Mucosa of descending colon (tissue), 3 donors: ENCODE data around the gene ADGRG1. TPM values are rescaled to one million over a fixed set of nuclear protein-coding genes. Genes with fewer than 3 reads are reported as not detected.
A peak's percentile ranks its signal among the peaks of the same experiment; 100 is the strongest.

ENCODE experiments used
- ATAC-seq: fragments of 200-7000 bp; cut with Tn5 transposase; one replicate; pipeline ENCODE4 v1.9.1; 2020; ENCODE audit warnings: mild to moderate bottlenecking, moderate library complexity
- DNase-seq, 3 donors: peaks; one replicate each; pipeline ENCODE4 v3.0.0-alpha.2; 2020
- H3K36me3 ChIP-seq: fragments of 200-600 bp; one replicate; pipeline ENCODE4 v1.8.0; 2021; ENCODE audit warnings: low read depth, mild to moderate bottlenecking
- H3K4me1 ChIP-seq: fragments of 200-600 bp; one replicate; pipeline ENCODE4 v1.8.0; 2021; ENCODE audit warnings: low read depth, mild to moderate bottlenecking
- H3K4me3 ChIP-seq: fragments of 200-600 bp; one replicate; pipeline ENCODE4 v1.8.0; 2021; ENCODE audit warnings: mild to moderate bottlenecking
- H3K9me3 ChIP-seq: fragments of 200-600 bp; one replicate; pipeline ENCODE4 v1.8.0; 2021; ENCODE audit warnings: mild to moderate bottlenecking
- CTCF ChIP-seq: fragments of 200-600 bp; IDR thresholded peaks from one replicate; pipeline ENCODE4 v1.8.0; 2022; ENCODE audit warnings: antibody characterized with exemption, mild to moderate bottlenecking
- intact Hi-C, 2 donors: fragments of 100-400 bp; cut with DNase I in 1 of 2; cut with micrococcal nuclease in 1 of 2; formaldehyde crosslinking; loops; one replicate each; pipeline versions ENCODE4 v1.11.0 to v1.11.1; 2022; cut with DNase I, micrococcal nuclease
- total RNA-seq, 3 donors: library from RNA; stranded (reverse); fragmentation: NEBNext Ultra II Directional in 2 of 3; extraction: Animal tissue kit (Norgen Biotek cat#: 25700) in 2 of 3; gene quantifications; one replicate each; pipeline versions ENCODE4 v1.2.1 to v1.2.4, GENCODE V29; 2021 to 2023
- donor health status: DM: no; HTN: no; CAD: no; lungs with moderate emphysema.
- donor health status: DM: no; HTN: no; CAD: no.
- donor health status: DM: no; HTN: yes; CAD: no.

ADGRG1 gene
- total RNA-seq, 3 donors from 2014 or later = 37.0 to 104 (median 98.4) TPM

GRCh38 chr16:57688487-57688986, 60.1 kb downstream of the ADGRG1 start:
- H3K4me1 ChIP-seq = no peaks in the 10 kb centered on the region
- no peaks in the 10 kb centered on the region for H3K9me3 ChIP-seq
- ATAC-seq (no peak), DNase-seq (no peak)
- H3K4me3 ChIP-seq = no peak overlapping the region
- TF ChIP-seq CTCF = no peak
- intact Hi-C loops = no loop called here
- no peaks in the 10 kb centered on the region for H3K36me3 ChIP-seq

- no peaks in the 10 kb centered on the region for H3K36me3 ChIP-seq
- intact Hi-C loops = no loop called here
- peak; percentile 15 for ATAC-seq
- TF ChIP-seq CTCF = no peak
- DNase-seq = no peak
- H3K4me3 ChIP-seq = no peak overlapping the region
- H3K9me3 ChIP-seq = no peaks in the 10 kb centered on the region
- H3K4me1 ChIP-seq = no peaks in the 10 kb centered on the region
Measured at GRCh38 chr16:57688987-57689761, 60.7 kb downstream of the ADGRG1 start.

- Histone ChIP-seq H3K4me3 (no peak overlapping the region), H3K9me3 (no peaks in the 10 kb centered on the region), H3K36me3 (no peaks in the 10 kb centered on the region), H3K4me1 (no peaks in the 10 kb centered on the region)
- no peak for TF ChIP-seq CTCF
- ATAC-seq = peak; percentile 38
- DNase-seq = no peak
- intact Hi-C loops = no loop called here
Measured at GRCh38 chr16:57689762-57690558, 61.5 kb downstream of the ADGRG1 start.

- no peak for ATAC-seq
- H3K9me3 ChIP-seq = no peaks in the 10 kb centered on the region
- intact Hi-C loops = no loop called here
- TF ChIP-seq CTCF = no peak
- no peaks in the 10 kb centered on the region for H3K4me1 ChIP-seq
- H3K4me3 ChIP-seq = no peak overlapping the region
- DNase-seq = no peak
- H3K36me3 ChIP-seq = no peaks in the 10 kb centered on the region
Measured at GRCh38 chr16:57690782-57691471, 62.5 kb downstream of the ADGRG1 start.

- H3K9me3 ChIP-seq = no peaks in the 10 kb centered on the region
- H3K4me1 ChIP-seq = no peaks in the 10 kb centered on the region
- intact Hi-C loops = no loop called here
- TF ChIP-seq CTCF = no peak
- ATAC-seq (no peak), DNase-seq (no peak)
- H3K4me3 ChIP-seq = no peak overlapping the region
- no peaks in the 10 kb centered on the region for H3K36me3 ChIP-seq
Measured at GRCh38 chr16:57692636-57693035, 64.2 kb downstream of the ADGRG1 start.
